ENCODE data around the gene LARP4B. TPM values are rescaled to one million over a fixed set of nuclear protein-coding genes. Genes with fewer than 3 reads are reported as not detected.

The LARP4B gene
- total RNA-seq, 1 donor from 2014 or later: 33.1 TPM

- Mint-ChIP-seq H3K36me3 (peaks cover 6% of the 10 kb centered on the region), H3K9me3 (no peaks in the 10 kb centered on the region), H3K4me3 (peak overlapping the region; percentile 41), H3K27me3 (ENCODE audit: insufficient read depth, low read depth) (peaks cover 13% of the 10 kb centered on the region), H3K27ac (no peak overlapping the region), H3K4me1 (peaks cover 27% of the 10 kb centered on the region)
- Histone ChIP-seq H3K36me3 (no peaks in the 10 kb centered on the region), H3K9me3 (ENCODE audit: low read depth) (no peaks in the 10 kb centered on the region), H3K4me2 (peak overlapping the region; percentile 71), H3K27me3 (peaks cover 20% of the 10 kb centered on the region), H3K9ac (no peak overlapping the region), H4K20me1 (ENCODE audit: low read depth) (no peaks in the 10 kb centered on the region), H3K4me1 (peaks cover 8% of the 10 kb centered on the region), H3K27ac (no peak overlapping the region), H3K79me2 (ENCODE audit: low read depth) (no peaks in the 10 kb centered on the region), H3K4me3 (peak overlapping the region; percentile 37), H3F3A (ENCODE audit: low read depth) (peaks cover 3% of the 10 kb centered on the region), H2AFZ (replicated peaks) (peak overlapping the region; percentile 86)
- DNase-seq (ENCODE audit: low spot score): peak; percentile 72
- TF ChIP-seq EZH2 (IDR thresholded peaks at IDR 0.05): no peak
- peak; percentile 54 for TF ChIP-seq CTCF (IDR thresholded peaks at IDR 0.05)
Observed at GRCh38 chr10:788796-789748, 142.4 kb downstream of the LARP4B start.

GRCh38 chr10:787933-788651, 143.4 kb downstream of the LARP4B start:
- Mint-ChIP-seq H3K4me3 (no peak overlapping the region), H3K27ac (no peak overlapping the region), H3K27me3 (ENCODE audit: insufficient read depth, low read depth) (peaks cover 13% of the 10 kb centered on the region), H3K4me1 (peaks cover 25% of the 10 kb centered on the region), H3K36me3 (peaks cover 4% of the 10 kb centered on the region), H3K9me3 (no peaks in the 10 kb centered on the region)
- Histone ChIP-seq H3K27me3 (peaks cover 24% of the 10 kb centered on the region), H4K20me1 (ENCODE audit: low read depth) (no peaks in the 10 kb centered on the region), H3K4me3 (no peak overlapping the region), H3F3A (ENCODE audit: low read depth) (no peaks in the 10 kb centered on the region), H3K9ac (no peak overlapping the region), H3K79me2 (ENCODE audit: low read depth) (no peaks in the 10 kb centered on the region), H3K4me1 (peaks cover 8% of the 10 kb centered on the region), H3K36me3 (no peaks in the 10 kb centered on the region), H3K4me2 (no peak overlapping the region), H3K27ac (no peak overlapping the region), H3K9me3 (ENCODE audit: low read depth) (no peaks in the 10 kb centered on the region), H2AFZ (replicated peaks) (no peak overlapping the region)
- TF ChIP-seq EZH2 (IDR thresholded peaks at IDR 0.05) (no peak), EZH2phosphoT487 (IDR thresholded peaks at IDR 0.05) (no peak), CTCF (IDR thresholded peaks at IDR 0.05) (no peak)
- DNase-seq (ENCODE audit: low spot score): no peak

GRCh38 chr10:786633-787474, 144.7 kb downstream of the LARP4B start:
- no peak overlapping the region for H3K4me3 Mint-ChIP-seq
- no peaks in the 10 kb centered on the region for H3K9me3 Mint-ChIP-seq
- Histone ChIP-seq H4K20me1 (ENCODE audit: low read depth) (no peaks in the 10 kb centered on the region), H3K9me3 (ENCODE audit: low read depth) (no peaks in the 10 kb centered on the region), H3K4me2 (no peak overlapping the region), H3K4me1 (peaks cover 8% of the 10 kb centered on the region), H3K4me3 (no peak overlapping the region), H2AFZ (replicated peaks) (no peak overlapping the region), H3K27ac (no peak overlapping the region), H3K36me3 (no peaks in the 10 kb centered on the region), H3K9ac (no peak overlapping the region), H3K79me2 (ENCODE audit: low read depth) (no peaks in the 10 kb centered on the region), H3K27me3 (peaks cover 24% of the 10 kb centered on the region), H3F3A (ENCODE audit: low read depth) (no peaks in the 10 kb centered on the region)
- H3K27me3 Mint-ChIP-seq (ENCODE audit: insufficient read depth, low read depth): peaks cover 19% of the 10 kb centered on the region
- H3K27ac Mint-ChIP-seq: peak overlapping the region; percentile 53
- TF ChIP-seq CTCF (IDR thresholded peaks at IDR 0.05): no peak
- TF ChIP-seq EZH2 (IDR thresholded peaks at IDR 0.05): no peak
- no peak for TF ChIP-seq EZH2phosphoT487 (IDR thresholded peaks at IDR 0.05)
- DNase-seq (ENCODE audit: low spot score): no peak
- peaks cover 2% of the 10 kb centered on the region for H3K36me3 Mint-ChIP-seq
- peaks cover 26% of the 10 kb centered on the region for H3K4me1 Mint-ChIP-seq

Measured in neural progenitor cell (in vitro differentiated cells).